Ovary (tissue), 3 donors: Measurements from ENCODE around the gene POLL.

Source experiments
- EP300 ChIP-seq: sonication (generic); formaldehyde crosslinking; IDR thresholded peaks from one replicate; pipeline ENCODE4 v1.6.1; 2017; ENCODE audit warnings: antibody characterized with exemption
- POLR2A ChIP-seq: fragments of 450-650 bp; IDR thresholded peaks from one replicate; pipeline ENCODE4 v1.6.1; 2017; ENCODE audit warnings: antibody characterized with exemption, mild to moderate bottlenecking, moderate library complexity
- TF ChIP-seq, protein P1 (sequence below), 3 donors: fragments of 450-650 bp in 2 of 3; fragments of 200-600 bp in 1 of 3; IDR thresholded peaks; one replicate each; pipeline versions ENCODE4 v1.5.1 to v1.8.0; 2016 to 2022; ENCODE audit warnings: antibody characterized with exemption in 3 of 3, mild to moderate bottlenecking in 1 of 3
- donor health status: DM: no; HTN: no; CAD: no.

DNA sequence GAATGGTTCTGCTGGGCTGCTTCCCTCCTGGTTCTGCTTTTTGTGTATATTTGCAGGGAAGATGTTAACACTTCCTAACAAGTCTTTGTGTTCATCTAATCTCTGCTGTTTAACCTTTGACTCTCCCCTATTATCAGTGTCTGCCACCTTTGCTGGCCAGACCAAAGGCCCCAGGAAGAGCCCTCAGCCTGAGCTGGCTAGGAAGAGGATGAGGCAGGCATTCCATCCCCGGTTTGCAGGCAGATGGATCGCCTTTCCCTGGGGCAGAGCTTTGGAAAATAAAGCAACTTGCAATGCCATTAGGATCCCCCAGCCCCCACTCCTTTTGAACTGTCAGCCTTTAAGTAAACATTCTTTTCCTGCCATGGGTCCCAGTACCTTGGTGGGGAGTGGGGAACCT is 19.1 kb upstream of the POLL start:
- TF ChIP-seq, protein P1, sequence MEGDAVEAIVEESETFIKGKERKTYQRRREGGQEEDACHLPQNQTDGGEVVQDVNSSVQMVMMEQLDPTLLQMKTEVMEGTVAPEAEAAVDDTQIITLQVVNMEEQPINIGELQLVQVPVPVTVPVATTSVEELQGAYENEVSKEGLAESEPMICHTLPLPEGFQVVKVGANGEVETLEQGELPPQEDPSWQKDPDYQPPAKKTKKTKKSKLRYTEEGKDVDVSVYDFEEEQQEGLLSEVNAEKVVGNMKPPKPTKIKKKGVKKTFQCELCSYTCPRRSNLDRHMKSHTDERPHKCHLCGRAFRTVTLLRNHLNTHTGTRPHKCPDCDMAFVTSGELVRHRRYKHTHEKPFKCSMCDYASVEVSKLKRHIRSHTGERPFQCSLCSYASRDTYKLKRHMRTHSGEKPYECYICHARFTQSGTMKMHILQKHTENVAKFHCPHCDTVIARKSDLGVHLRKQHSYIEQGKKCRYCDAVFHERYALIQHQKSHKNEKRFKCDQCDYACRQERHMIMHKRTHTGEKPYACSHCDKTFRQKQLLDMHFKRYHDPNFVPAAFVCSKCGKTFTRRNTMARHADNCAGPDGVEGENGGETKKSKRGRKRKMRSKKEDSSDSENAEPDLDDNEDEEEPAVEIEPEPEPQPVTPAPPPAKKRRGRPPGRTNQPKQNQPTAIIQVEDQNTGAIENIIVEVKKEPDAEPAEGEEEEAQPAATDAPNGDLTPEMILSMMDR (IDR thresholded peaks at IDR 0.05): no peak
- TF ChIP-seq POLR2A: no peak
- no peak for TF ChIP-seq EP300
